ENCODE data around the gene RASA3.

GRCh38 chr13:114155320-114155719 is 22.9 kb upstream of the RASA3 start:
- no peak for TF ChIP-seq CTCF (IDR thresholded peaks at IDR 0.05)
- no peak for TF ChIP-seq POLR2AphosphoS5 (IDR thresholded peaks at IDR 0.05)

Measured in sigmoid colon (tissue), 4 donors.